Activated CD4-positive, alpha-beta T cell treated with anti-CD3 and anti-CD28 coated beads for 36 hours (primary cell): ENCODE data around the gene TAF4. TPM values are rescaled to one million over a fixed set of nuclear protein-coding genes. Genes with fewer than 3 reads are reported as not detected.

ENCODE experiments used
- ATAC-seq: fragments of 200-7000 bp; cut with Tn5 transposase; one replicate; pipeline ENCODE4 v1.10.0; 2021; ENCODE audit warnings: mild to moderate bottlenecking, moderate library complexity
- CTCF ChIA-PET: fragments of 350-600 bp; sonication (Branson Sonifier 250); formaldehyde crosslinking; loops from one replicate; lab custom pipeline; 2021; ENCODE audit warnings: antibody characterized with exemption; lab: Charles Lee
- POLR2A ChIA-PET: fragments of 350-600 bp; sonication (Branson Sonifier 250); formaldehyde crosslinking; loops from one replicate; lab custom pipeline; 2021; ENCODE audit warnings: antibody characterized with exemption, inconsistent platforms; lab: Charles Lee
- DNase-seq: peaks from one replicate; pipeline ENCODE4 v3.0.0-alpha.2; 2020
- H3K27ac Mint-ChIP-seq: one replicate; pipeline ENCODE4 v1.8.0; 2021; ENCODE audit warnings: mixed read lengths
- H3K27me3 Mint-ChIP-seq: one replicate; pipeline ENCODE4 v1.8.0; 2021; ENCODE audit warnings: mixed read lengths
- H3K36me3 Mint-ChIP-seq: one replicate; pipeline ENCODE4 v1.8.0; 2021; ENCODE audit warnings: low read depth, mixed read lengths
- H3K4me1 Mint-ChIP-seq: one replicate; pipeline ENCODE4 v1.8.0; 2021; ENCODE audit warnings: mixed read lengths
- H3K4me3 Mint-ChIP-seq: one replicate; pipeline ENCODE4 v1.8.0; 2021; ENCODE audit warnings: mild to moderate bottlenecking, moderate library complexity, mixed read lengths
- H3K9me3 Mint-ChIP-seq: one replicate; pipeline ENCODE4 v1.8.0; 2021; ENCODE audit warnings: low read depth, mixed read lengths
- intact Hi-C, 2 experiments: fragments of 100-400 bp; cut with DNase I in 1 of 2; cut with micrococcal nuclease in 1 of 2; formaldehyde crosslinking; loops; one replicate each; pipeline versions ENCODE4 v1.14.2 to v1.15.1; 2022 to 2024; cut with DNase I, micrococcal nuclease
- total RNA-seq, 2 experiments: library from RNA; stranded (reverse); gene quantifications; one replicate each; pipeline ENCODE4 v1.2.3, GENCODE V29; 2021

TAF4 gene
- total RNA-seq, 2 experiments from 2014 or later = 15.4 to 27.1 TPM

DNA sequence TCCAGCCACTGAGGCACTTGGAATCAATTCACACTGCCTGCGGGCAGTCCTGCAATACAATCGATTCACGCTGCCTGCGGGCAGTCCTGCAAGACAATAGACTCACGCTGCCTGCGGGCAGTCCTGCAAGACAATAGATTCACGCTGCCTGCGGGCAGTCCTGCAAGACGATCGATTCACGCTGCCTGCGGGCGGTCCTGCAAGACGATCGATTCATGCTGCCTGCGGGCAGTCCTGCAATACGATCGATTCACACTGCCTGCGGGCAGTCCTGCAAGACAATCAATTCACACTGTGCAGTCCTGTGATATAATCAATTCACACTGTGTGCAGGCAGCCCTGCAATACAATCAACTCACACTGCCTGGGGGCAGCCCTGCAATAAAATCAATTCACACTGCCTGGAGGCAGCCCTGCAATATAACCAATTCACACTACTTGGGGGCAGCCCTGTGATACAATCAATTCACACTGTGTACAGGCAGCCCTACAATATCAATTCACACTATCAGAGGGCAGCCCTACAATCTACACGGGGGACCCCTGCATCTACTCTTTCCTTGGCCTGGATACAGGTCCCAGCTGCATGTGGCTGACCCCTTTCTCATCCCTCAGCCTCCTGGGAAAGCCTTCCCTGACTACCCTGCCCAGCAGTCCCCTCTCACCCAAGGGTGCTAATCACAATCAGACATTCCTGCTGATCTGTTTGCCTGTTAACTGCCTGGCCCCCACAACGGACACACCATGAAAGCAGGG, 10.4 kb downstream of the TAF4 start:
- ChIA-PET POLR2A (no interaction called here), CTCF (no interaction called here)
- no peaks in the 10 kb centered on the region for H3K27me3 Mint-ChIP-seq
- DNase-seq = no peak
- intact Hi-C loops = no loop called here
- no peaks in the 10 kb centered on the region for H3K9me3 Mint-ChIP-seq
- H3K36me3 Mint-ChIP-seq = peaks cover 2% of the 10 kb centered on the region
- no peak overlapping the region for H3K27ac Mint-ChIP-seq
- no peak overlapping the region for H3K4me3 Mint-ChIP-seq
- ATAC-seq = no peak
- H3K4me1 Mint-ChIP-seq = peaks cover 38% of the 10 kb centered on the region

- intact Hi-C loops = no loop called here
- POLR2A ChIA-PET = no interaction called here
- no peaks in the 10 kb centered on the region for H3K9me3 Mint-ChIP-seq
- H3K27ac Mint-ChIP-seq = no peak overlapping the region
- peaks cover 32% of the 10 kb centered on the region for H3K4me1 Mint-ChIP-seq
- DNase-seq (no peak), ATAC-seq (no peak)
- CTCF ChIA-PET = no interaction called here
- peaks cover 2% of the 10 kb centered on the region for H3K36me3 Mint-ChIP-seq
- no peaks in the 10 kb centered on the region for H3K27me3 Mint-ChIP-seq
- no peak overlapping the region for H3K4me3 Mint-ChIP-seq
Measured at GRCh38 chr20:62054451-62054953, 11.2 kb downstream of the TAF4 start.

GRCh38 chr20:62053465-62054196, 12.1 kb downstream of the TAF4 start:
- Mint-ChIP-seq H3K4me3 (no peak overlapping the region), H3K36me3 (no peaks in the 10 kb centered on the region), H3K9me3 (no peaks in the 10 kb centered on the region), H3K27me3 (no peaks in the 10 kb centered on the region), H3K4me1 (peaks cover 26% of the 10 kb centered on the region), H3K27ac (no peak overlapping the region)
- intact Hi-C loops = no loop called here
- DNase-seq (no peak), ATAC-seq (no peak)
- ChIA-PET CTCF (no interaction called here), POLR2A (no interaction called here)

DNA sequence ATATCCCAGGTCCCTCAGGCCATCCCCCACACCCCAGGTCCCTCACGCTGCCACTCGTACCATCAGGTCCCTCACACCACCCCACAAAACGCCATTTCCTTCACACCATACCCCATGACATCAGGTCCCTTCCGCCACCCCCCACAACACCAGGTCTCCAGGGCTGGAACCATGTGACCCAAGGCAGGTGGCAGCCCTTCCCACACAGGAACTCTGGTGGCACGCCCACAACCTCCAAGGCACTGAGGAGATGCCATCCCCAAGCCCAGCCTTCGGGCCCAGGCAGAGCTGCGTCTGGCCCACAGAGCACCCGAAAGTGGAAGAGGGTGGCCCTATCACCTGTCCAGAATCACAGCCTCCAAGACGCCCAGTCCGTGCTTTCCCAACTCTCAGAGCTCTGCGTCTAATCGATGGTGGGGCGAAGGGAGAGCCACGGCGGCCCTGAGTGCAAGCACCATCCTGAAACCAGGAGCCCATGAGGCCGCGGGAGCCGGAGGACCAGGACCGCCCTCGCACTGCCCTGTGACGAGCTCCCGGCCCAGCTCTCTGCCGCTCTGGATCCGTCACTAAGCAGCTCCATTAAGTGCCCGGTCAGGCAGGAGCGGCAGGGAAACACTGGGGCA, 12.7 kb downstream of the TAF4 start:
- H3K27me3 Mint-ChIP-seq = no peaks in the 10 kb centered on the region
- H3K36me3 Mint-ChIP-seq = no peaks in the 10 kb centered on the region
- ATAC-seq = no peak
- no peak overlapping the region for H3K4me3 Mint-ChIP-seq
- no peak overlapping the region for H3K27ac Mint-ChIP-seq
- CTCF ChIA-PET = no interaction called here
- no peaks in the 10 kb centered on the region for H3K9me3 Mint-ChIP-seq
- POLR2A ChIA-PET = no interaction called here
- H3K4me1 Mint-ChIP-seq = peaks cover 26% of the 10 kb centered on the region
- DNase-seq = no peak
- intact Hi-C loops = no loop called here

DNA sequence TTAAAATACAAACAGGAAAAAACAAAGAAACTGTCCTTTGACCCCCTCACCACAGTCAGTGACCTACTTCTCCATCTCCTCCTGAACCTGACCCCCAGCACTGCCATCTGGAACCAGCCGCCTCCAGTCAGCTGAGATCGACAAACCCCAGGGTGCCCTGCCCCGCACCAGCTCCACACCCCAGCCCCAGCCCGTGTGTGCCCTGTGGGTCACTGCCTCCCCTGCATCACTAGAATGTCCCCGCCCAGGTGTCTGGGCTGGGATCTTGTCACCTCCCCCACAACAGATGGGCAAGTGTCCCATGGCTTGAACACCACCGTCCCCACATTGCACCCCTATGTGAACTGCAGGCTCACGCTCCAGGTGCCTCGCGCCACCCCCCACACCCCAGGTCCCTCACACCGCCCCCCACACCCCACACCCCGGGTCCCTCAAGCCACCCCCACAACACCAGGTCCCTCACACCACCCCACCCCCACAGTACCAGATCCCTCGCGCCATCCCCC, 13.3 kb downstream of the TAF4 start:
- Mint-ChIP-seq H3K36me3 (no peaks in the 10 kb centered on the region), H3K4me3 (no peak overlapping the region), H3K27me3 (no peaks in the 10 kb centered on the region), H3K4me1 (peaks cover 26% of the 10 kb centered on the region), H3K27ac (no peak overlapping the region), H3K9me3 (no peaks in the 10 kb centered on the region)
- CTCF ChIA-PET = no interaction called here
- DNase-seq (no peak), ATAC-seq (no peak)
- intact Hi-C loops = no loop called here
- POLR2A ChIA-PET = no interaction called here

GRCh38 chr20:62051546-62052255, 14.0 kb downstream of the TAF4 start:
- intact Hi-C loops = no loop called here
- POLR2A ChIA-PET = no interaction called here
- H3K4me3 Mint-ChIP-seq = no peak overlapping the region
- peaks cover 20% of the 10 kb centered on the region for H3K4me1 Mint-ChIP-seq
- ATAC-seq (no peak), DNase-seq (no peak)
- no peaks in the 10 kb centered on the region for H3K27me3 Mint-ChIP-seq
- peaks cover 5% of the 10 kb centered on the region for H3K36me3 Mint-ChIP-seq
- H3K27ac Mint-ChIP-seq = no peak overlapping the region
- H3K9me3 Mint-ChIP-seq = no peaks in the 10 kb centered on the region
- CTCF ChIA-PET = no interaction called here

DNA sequence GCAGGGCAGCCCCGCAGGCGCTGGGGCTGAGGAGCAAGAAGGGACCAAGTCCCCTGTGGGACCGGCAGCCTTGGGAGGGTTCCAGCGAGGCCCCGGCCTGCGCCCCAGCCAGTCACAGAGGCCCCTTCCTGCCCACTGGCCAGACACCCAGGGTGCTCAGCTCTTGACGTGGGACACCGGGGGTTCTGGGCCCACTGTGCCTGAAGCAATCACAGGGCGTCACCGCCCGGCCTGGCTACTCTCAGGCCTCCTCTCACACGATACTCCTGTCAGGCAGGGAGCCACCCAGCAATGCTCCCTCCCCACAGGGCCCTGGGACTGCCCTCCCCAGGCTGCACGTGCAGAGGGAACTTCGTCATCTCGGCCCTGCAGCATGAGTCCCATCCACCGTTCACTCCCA, 14.5 kb downstream of the TAF4 start:
- Mint-ChIP-seq H3K36me3 (peaks cover 7% of the 10 kb centered on the region), H3K4me1 (peaks cover 20% of the 10 kb centered on the region), H3K27ac (no peak overlapping the region), H3K27me3 (no peaks in the 10 kb centered on the region), H3K9me3 (no peaks in the 10 kb centered on the region), H3K4me3 (no peak overlapping the region)
- intact Hi-C loops = no loop called here
- DNase-seq (no peak), ATAC-seq (no peak)
- CTCF ChIA-PET = no interaction called here
- POLR2A ChIA-PET = no interaction called here

- Mint-ChIP-seq H3K27me3 (no peaks in the 10 kb centered on the region), H3K36me3 (peaks cover 7% of the 10 kb centered on the region), H3K9me3 (no peaks in the 10 kb centered on the region), H3K4me1 (peaks cover 21% of the 10 kb centered on the region), H3K27ac (no peak overlapping the region), H3K4me3 (no peak overlapping the region)
- DNase-seq (no peak), ATAC-seq (no peak)
- intact Hi-C loops = no loop called here
- ChIA-PET POLR2A (no interaction called here), CTCF (no interaction called here)
Measured at GRCh38 chr20:62050166-62051120, 15.2 kb downstream of the TAF4 start.

GRCh38 chr20:62049342-62050165, 16.1 kb downstream of the TAF4 start:
- H3K27ac Mint-ChIP-seq = no peak overlapping the region
- DNase-seq (no peak), ATAC-seq (no peak)
- peaks cover 25% of the 10 kb centered on the region for H3K4me1 Mint-ChIP-seq
- POLR2A ChIA-PET = no interaction called here
- peaks cover 7% of the 10 kb centered on the region for H3K36me3 Mint-ChIP-seq
- no peaks in the 10 kb centered on the region for H3K9me3 Mint-ChIP-seq
- H3K4me3 Mint-ChIP-seq = no peak overlapping the region
- H3K27me3 Mint-ChIP-seq = no peaks in the 10 kb centered on the region
- CTCF ChIA-PET = no interaction called here
- intact Hi-C loops = no loop called here

- ATAC-seq (no peak), DNase-seq (no peak)
- H3K9me3 Mint-ChIP-seq = no peaks in the 10 kb centered on the region
- ChIA-PET POLR2A (no interaction called here), CTCF (no interaction called here)
- intact Hi-C loops = no loop called here
- no peak overlapping the region for H3K4me3 Mint-ChIP-seq
- no peak overlapping the region for H3K27ac Mint-ChIP-seq
- no peaks in the 10 kb centered on the region for H3K27me3 Mint-ChIP-seq
- H3K4me1 Mint-ChIP-seq = peaks cover 25% of the 10 kb centered on the region
- H3K36me3 Mint-ChIP-seq = peaks cover 7% of the 10 kb centered on the region
Measured at GRCh38 chr20:62048821-62049291, 16.8 kb downstream of the TAF4 start.
